GM18508 (cell line): ENCODE data around the gene TCEA3.

Experiments used
- ATAC-seq: cut with Tn5 transposase; IDR thresholded peaks from one replicate; pipeline ENCODE4 v1.9.1; 2021; ENCODE audit warnings: moderate number of reproducible peaks; ENCODE audit not compliant: insufficient read depth, unreplicated experiment

Gene TCEA3

GRCh38 chr1:23448846-23449245, 24.3 kb upstream of the TCEA3 start:
- ATAC-seq: no peak

DNA sequence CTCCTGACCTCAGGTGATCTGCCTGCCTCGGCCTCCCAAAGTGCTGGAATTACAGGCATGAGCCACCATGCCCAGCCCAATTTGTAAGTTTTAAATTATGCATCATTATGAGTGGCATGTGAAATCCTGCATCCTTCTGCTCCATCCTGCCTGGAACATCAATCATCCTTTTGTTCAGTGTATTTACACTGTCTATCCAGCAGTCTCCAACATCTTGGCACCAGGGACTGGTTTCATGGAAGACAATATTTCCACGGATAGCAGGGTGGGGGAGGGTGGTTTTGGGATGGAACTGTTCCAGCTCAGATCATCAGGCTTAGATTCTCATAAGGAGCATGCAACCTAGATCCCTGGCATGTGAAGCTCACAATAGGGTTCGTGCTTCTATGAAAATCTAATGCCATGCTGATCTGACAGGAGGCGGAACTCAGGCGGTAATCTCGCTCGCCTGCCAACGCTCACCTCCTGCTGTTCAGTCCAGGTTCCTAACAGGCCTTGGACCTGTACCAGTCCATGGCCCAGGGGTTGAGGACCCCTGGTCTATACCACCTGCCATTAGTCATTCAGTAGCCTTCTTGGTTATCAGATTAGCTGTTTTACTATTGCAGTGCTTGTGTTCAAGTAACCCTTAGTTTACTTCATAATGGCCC, 22.2 kb upstream of the TCEA3 start:
- no peak for ATAC-seq

DNA sequence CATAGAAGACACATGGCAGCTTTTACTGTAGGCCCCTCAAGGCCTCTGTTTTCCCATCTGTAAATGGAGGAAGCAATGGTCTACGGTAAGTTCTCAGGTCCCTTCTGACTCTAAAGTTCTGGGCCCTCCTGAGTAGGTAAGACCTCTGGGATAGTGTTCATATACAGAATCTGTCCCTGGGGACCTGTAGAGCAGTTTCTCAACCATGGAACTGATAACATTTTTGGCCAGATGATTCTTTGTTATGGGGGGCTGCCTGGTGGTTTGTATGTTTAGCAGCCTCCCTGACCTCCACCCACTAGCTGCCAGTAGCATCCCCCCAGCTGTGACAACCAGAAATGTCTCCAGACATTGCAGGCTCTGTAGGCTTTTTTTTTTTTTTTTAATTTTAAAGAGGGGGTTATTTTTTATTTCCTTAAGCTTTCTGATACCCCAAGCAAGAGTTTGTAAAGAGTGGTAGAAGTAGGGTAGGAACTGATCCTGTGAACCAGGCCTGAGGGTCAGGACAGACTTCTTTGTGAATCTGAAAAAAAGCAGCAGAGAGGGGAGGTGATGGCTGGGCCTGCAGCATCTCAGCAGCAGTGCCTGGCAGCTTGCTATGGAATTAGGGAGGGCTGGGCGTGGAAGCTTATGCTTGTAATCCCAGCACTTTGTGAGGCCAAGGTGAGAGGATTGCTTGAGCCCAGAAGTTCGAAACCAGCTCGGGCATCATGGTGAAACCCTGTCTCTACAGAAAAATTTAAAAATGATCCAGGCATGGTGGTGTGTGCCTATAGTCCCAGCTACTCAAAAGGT, 20.2 kb upstream of the TCEA3 start:
- ATAC-seq: no peak

GRCh38 chr1:23444104-23444533, 19.6 kb upstream of the TCEA3 start:
- ATAC-seq: no peak

DNA sequence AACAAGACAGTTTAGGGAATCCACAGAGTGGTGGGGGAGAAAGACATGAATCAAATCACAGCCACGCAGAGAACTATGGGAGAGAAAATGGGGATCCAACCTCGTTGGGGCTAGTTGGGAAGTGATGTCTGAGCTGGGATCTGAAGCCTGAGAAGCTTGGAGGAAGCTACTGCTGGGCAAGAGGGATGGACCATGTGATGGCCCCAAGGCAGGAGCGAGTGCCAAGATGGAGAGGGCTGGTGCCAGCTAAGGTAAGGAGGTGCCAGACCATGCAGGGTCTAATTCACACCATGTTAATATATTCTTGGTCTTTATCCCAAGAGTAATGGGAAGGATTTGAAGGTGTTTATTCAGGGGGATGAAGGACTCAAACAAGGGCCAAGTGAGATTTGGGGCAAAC, 18.2 kb upstream of the TCEA3 start:
- no peak for ATAC-seq

GRCh38 chr1:23441446-23442148, 17.0 kb upstream of the TCEA3 start:
- no peak for ATAC-seq

DNA sequence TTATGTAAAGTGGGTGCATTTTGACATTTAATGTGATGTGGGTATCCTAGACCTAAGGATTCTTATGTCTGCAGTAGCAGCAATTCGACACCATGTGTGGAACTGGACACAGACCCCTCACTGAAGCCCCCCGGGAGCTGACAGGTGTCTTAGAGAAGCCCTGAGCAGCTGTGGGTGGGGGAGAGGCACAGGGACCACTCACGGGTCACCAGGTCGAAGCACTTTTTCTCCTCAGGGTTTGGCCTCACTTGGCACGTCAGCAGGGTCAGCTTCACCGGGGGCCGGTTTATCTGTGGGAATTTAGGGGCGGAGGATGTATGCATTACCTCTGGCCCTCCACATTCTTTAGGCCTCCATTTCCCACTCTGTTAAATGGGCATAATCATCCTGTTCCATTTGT, 14.0 kb upstream of the TCEA3 start:
- ATAC-seq: no peak

- no peak for ATAC-seq
Measured at GRCh38 chr1:23437355-23437664, 12.8 kb upstream of the TCEA3 start.

GRCh38 chr1:23436520-23437354, 12.2 kb upstream of the TCEA3 start:
- ATAC-seq: no peak

DNA sequence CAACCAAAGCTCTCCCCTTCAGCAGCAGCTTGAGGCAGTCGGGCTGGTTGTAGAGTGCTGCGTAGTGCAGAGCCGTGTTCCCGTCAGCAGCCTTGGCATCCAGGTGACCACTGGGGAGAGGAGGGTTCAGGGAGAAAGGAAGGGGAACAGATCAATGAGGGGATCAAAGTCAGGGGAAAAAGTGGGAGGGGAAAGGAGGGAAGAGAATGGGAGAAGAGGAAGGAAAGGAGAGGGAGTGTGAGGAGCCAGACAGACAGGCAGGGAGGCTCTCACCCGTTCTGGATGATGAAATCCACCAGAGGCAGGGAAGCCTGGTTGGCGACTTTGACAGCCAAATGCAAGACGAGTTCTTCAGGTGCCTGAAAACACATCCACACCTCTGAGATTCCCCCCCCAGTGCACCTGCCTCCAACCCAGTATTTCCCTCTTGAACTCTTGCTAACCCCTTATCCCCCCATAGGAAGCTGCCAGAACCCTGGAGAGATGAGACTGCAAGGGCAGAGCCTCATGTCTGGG, 9.8 kb upstream of the TCEA3 start:
- no peak for ATAC-seq

- no peak for ATAC-seq
Measured at GRCh38 chr1:23433122-23433521, 8.6 kb upstream of the TCEA3 start.

- no peak for ATAC-seq
Measured at GRCh38 chr1:23431431-23431830, 6.9 kb upstream of the TCEA3 start.

DNA sequence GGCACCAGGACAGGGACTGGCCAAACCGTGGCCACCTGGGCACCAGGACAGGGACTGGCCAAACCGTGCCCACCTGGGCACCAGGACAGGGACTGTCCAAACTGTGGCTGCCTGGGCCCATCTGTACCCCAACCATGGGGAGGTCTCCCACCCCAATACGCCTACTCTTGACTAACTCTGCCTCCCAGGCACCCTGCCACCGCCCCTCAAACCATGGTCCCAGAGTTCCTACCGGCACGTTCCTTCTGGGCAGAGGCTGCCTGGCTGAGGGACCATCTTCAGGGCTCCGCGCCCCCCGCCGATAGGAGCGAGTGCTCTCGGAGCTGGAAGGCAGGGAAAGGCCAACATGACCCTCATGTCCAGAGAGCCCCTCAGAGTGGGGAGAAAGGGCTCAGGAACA, 6.3 kb upstream of the TCEA3 start:
- no peak for ATAC-seq

DNA sequence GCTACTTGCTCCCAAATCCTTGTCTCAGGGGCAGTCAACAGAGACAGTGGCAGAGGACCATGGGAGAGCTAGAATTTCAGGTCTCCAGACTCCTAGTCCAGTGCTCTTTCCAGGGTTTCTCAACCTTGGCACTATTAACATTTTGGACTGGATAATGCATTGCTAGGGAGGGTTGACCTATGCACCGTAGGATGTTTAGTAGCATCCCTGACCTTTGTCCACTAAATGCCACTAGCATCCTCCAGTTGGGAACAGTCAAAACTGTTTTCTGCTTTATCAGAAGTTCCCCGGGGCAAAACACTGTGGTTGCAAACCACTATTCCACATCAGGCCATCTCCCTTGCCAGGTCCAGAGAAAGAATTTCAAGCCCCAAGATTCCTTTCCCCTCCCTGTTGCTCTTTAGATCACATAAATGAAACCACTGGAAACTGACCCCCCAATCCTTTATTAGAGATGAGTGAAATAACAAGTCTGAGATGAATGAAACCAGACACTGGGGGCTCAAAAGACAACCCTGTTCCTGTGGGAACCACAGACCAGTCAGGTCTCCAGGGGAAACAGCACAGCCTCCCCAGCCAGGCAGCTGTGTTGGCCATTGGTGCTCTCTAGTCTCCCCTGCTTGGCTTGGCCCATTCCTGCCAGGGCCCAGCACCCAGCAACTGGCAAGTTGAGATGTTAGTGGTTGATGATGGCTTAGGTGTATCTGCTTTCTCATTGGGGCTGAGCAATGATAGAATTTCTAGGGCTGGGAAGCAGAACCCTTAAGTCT, 3.8 kb upstream of the TCEA3 start:
- ATAC-seq: no peak

DNA sequence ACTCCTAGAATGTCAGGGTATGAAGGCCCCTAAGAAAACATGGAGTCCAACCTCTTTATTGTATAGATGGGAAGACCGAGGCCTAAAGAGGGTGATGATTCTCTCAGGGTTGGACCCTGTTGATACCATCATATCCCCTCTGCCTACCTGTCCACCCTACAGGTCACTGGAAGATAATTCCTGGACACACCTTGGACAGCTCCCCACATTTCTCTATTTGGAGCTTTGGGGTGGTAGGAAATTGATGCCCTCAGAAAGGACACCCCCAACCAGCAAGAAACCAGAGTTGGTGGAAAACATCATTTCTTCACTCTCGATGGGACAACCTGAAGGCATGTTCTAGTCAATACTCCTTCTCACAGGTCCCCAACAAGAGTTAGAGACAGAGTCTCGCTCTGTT, 3.0 kb upstream of the TCEA3 start:
- ATAC-seq: no peak

DNA sequence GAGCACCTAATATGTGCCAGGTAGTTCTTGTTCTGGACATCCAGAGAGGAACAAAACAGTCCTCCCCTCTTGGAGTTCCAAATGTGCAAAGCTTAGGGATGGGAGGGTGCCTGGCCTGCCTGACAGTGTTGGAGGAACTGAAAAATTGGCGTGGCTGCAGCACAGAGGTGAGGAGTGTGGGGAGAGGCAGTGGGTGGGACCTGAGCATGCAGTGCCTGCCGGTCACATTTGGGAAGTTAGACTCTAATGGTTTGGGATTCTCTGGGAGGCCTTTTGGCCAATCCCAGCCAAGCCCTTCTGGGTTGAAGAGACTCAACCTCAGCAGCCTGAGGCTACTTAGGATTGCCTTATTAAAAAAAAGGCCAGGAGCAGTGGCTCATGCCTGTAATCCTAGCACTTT, 2.3 kb upstream of the TCEA3 start:
- ATAC-seq: no peak

DNA sequence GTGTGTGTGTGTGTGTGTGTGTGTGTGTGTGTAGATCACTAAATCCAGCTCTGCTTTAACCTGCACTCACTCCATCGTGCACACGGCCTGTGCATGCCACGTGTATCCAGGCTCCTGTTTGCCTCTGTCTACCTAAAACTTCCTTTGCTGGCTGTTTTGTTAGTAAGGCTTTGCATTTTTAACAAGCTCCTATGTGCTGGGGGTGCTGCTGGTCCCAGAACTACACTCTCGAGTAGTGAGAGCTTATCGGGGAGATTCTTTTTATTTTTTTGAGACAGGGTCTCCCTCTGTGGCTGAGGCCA, 596 bp upstream of the TCEA3 start:
- ATAC-seq: no peak

GRCh38 chr1:23423415-23424292, 894 bp downstream of the TCEA3 start:
- ATAC-seq: no peak

DNA sequence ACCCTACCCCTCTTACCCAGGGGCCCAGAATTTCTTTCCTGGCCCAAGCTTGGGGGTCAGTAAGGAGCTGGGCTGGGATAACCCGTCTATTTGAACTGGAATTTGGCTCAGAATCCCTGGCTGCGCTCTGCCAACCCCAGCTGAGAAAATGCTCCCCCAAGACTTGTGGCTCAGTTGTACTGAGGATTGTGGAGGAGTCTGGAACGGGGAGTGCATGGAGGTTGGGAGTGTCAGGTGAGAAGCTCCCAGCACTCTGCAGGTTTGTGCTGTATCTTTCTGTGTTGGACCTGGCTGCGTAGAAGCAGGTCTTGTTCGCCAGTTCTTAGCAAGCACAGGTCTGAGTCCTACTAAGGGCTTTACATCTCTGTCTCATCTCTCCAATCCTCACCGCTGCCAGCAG, 1.6 kb downstream of the TCEA3 start:
- no peak for ATAC-seq
